Loucy (cell line): ENCODE data around the gene EEA1.

Experiments used
- CTCF ChIP-seq: fragments of 200-600 bp; sonication (generic); conservative IDR thresholded peaks from 2 replicates; pipeline ENCODE4 v1.5.1; 2014; ENCODE audit warnings: mild to moderate bottlenecking, antibody characterized with exemption, low read length
- EZH2phosphoT487 ChIP-seq: fragments of 200-600 bp; IDR thresholded peaks from 2 replicates; pipeline ENCODE4 v1.6.1; 2018; ENCODE audit warnings: antibody characterized with exemption, mild to moderate bottlenecking, moderate library complexity, borderline replicate concordance

GRCh38 chr12:92938018-92938417, 8.9 kb upstream of the EEA1 start:
- TF ChIP-seq CTCF, result no peak
- no peak for TF ChIP-seq EZH2phosphoT487
